GM12872 (cell line): Measurements from ENCODE around the gene TFB1M.

Source experiments
- CTCF ChIP-seq: IDR thresholded peaks from 3 replicates; pipeline ENCODE4 v1.5.1; 2011; ENCODE audit warnings: low read depth, mild to moderate bottlenecking, low read length, moderate library complexity; ENCODE audit not compliant: insufficient read depth

Gene TFB1M

GRCh38 chr6:155325700-155326516, 11.6 kb upstream of the TFB1M start:
- TF ChIP-seq CTCF, result no peak

GRCh38 chr6:155324993-155325392, 10.7 kb upstream of the TFB1M start:
- TF ChIP-seq CTCF, result no peak

GRCh38 chr6:155324172-155324571, 9.9 kb upstream of the TFB1M start:
- TF ChIP-seq CTCF, result no peak

- no peak for TF ChIP-seq CTCF
These were observed 5.6 kb upstream of the TFB1M start for GRCh38 chr6:155319902-155320301.

- no peak for TF ChIP-seq CTCF
These were observed 2.9 kb upstream of the TFB1M start for GRCh38 chr6:155317186-155317585.

- no peak for TF ChIP-seq CTCF
These were observed 2.1 kb upstream of the TFB1M start for GRCh38 chr6:155316419-155316818.

- no peak for TF ChIP-seq CTCF
These were observed 1.2 kb upstream of the TFB1M start for GRCh38 chr6:155315516-155315871.
